GM23338 (cell line): Measurements from ENCODE around the gene HLCS. TPM values are rescaled to one million over a fixed set of nuclear protein-coding genes. Genes with fewer than 3 reads are reported as not detected.

Experiments used
- ATAC-seq: fragments of 200-7000 bp; cut with Tn5 transposase; 3 replicates; pipeline ENCODE4 v1.9.1; 2020
- DNase-seq: peaks from one replicate; pipeline ENCODE4 v3.0.0-alpha.2; 2015; ENCODE audit warnings: low spot score
- H2AFZ ChIP-seq: fragments of 200-600 bp; sonication (generic); 2 replicates; pipeline ENCODE4 v1.8.0; 2016; ENCODE audit warnings: antibody characterized with exemption, mild to moderate bottlenecking, moderate library complexity
- H3F3A ChIP-seq: fragments of 200-600 bp; sonication (generic); replicated peaks from 2 replicates; pipeline ENCODE4 v1.8.0; 2017; ENCODE audit warnings: antibody characterized with exemption, mixed run types, low read depth
- H3K27ac ChIP-seq: fragments of 200-600 bp; sonication (generic); 2 replicates; pipeline ENCODE4 v1.6.1; 2016; ENCODE audit warnings: low read depth
- H3K27me3 ChIP-seq: fragments of 200-600 bp; sonication (generic); 2 replicates; pipeline ENCODE4 v1.8.0; 2016; ENCODE audit warnings: mild to moderate bottlenecking, mixed run types, moderate library complexity; ENCODE audit not compliant: insufficient read depth
- H3K36me3 ChIP-seq: fragments of 200-600 bp; sonication (generic); 2 replicates; pipeline ENCODE4 v1.8.0; 2016; ENCODE audit warnings: mild to moderate bottlenecking; ENCODE audit not compliant: insufficient read depth
- H3K4me1 ChIP-seq: fragments of 200-600 bp; sonication (generic); 2 replicates; pipeline ENCODE4 v1.8.0; 2016; ENCODE audit warnings: mild to moderate bottlenecking, moderate library complexity; ENCODE audit not compliant: insufficient read depth
- H3K4me2 ChIP-seq: fragments of 200-600 bp; sonication (generic); 2 replicates; pipeline ENCODE4 v1.7.1; 2017; ENCODE audit warnings: mixed run types
- H3K4me3 ChIP-seq: fragments of 200-600 bp; sonication (generic); 2 replicates; pipeline ENCODE4 v1.6.1; 2016; ENCODE audit warnings: mixed run types
- H3K79me2 ChIP-seq: fragments of 200-600 bp; sonication (generic); replicated peaks from 2 replicates; pipeline ENCODE4 v1.8.0; 2017; ENCODE audit warnings: mild to moderate bottlenecking; ENCODE audit not compliant: insufficient read depth
- H3K9me2 ChIP-seq: fragments of 200-600 bp; sonication (generic); 2 replicates; pipeline ENCODE4 v1.8.0; 2017; ENCODE audit not compliant: insufficient read depth
- H4K20me1 ChIP-seq: fragments of 200-600 bp; sonication (generic); replicated peaks from 2 replicates; pipeline ENCODE4 v1.8.0; 2017; ENCODE audit warnings: mild to moderate bottlenecking; ENCODE audit not compliant: insufficient read depth
- H3K27ac Mint-ChIP-seq: 2 replicates; pipeline ENCODE4 v1.8.0; 2020; ENCODE audit warnings: inconsistent platforms, mild to moderate bottlenecking, moderate library complexity, mixed read lengths
- H3K27me3 Mint-ChIP-seq: 3 replicates; pipeline ENCODE4 v1.8.0; 2022; ENCODE audit warnings: low read depth, mild to moderate bottlenecking, moderate library complexity, mixed read lengths, inconsistent platforms; ENCODE audit not compliant: insufficient read depth, poor library complexity
- H3K36me3 Mint-ChIP-seq: 3 replicates; pipeline ENCODE4 v1.8.0; 2021; ENCODE audit warnings: low read depth, mild to moderate bottlenecking, inconsistent platforms, moderate library complexity, mixed read lengths
- H3K4me1 Mint-ChIP-seq: 3 replicates; pipeline ENCODE4 v1.8.0; 2020; ENCODE audit warnings: mild to moderate bottlenecking, inconsistent platforms, mixed read lengths
- H3K4me3 Mint-ChIP-seq: 3 replicates; pipeline ENCODE4 v1.8.0; 2021; ENCODE audit warnings: moderate library complexity, mild to moderate bottlenecking, inconsistent platforms, mixed read lengths
- H3K9me3 Mint-ChIP-seq: 3 replicates; pipeline ENCODE4 v1.8.0; 2020; ENCODE audit warnings: moderate library complexity, mild to moderate bottlenecking, inconsistent platforms, mixed read lengths
- CREB1 ChIP-seq: fragments of 250-450 bp; sonication (Bioruptor Pico); IDR thresholded peaks from 2 replicates; pipeline ENCODE4 v1.5.0; 2020; ENCODE audit warnings: low read depth, mild to moderate bottlenecking, moderate library complexity
- EZH2 ChIP-seq: fragments of 200-600 bp; sonication (generic); IDR thresholded peaks from one replicate; pipeline ENCODE4 v1.8.0; 2017; ENCODE audit warnings: antibody characterized with exemption, mild to moderate bottlenecking, low read depth; ENCODE audit not compliant: unreplicated experiment
- EZH2phosphoT487 ChIP-seq: fragments of 200-600 bp; sonication (generic); IDR thresholded peaks from one replicate; pipeline ENCODE4 v1.8.1; 2018; ENCODE audit warnings: antibody characterized with exemption; ENCODE audit not compliant: unreplicated experiment
- JUNB ChIP-seq: IDR thresholded peaks from one replicate; pipeline ENCODE4 v1.6.1; 2016; ENCODE audit warnings: antibody characterized with exemption; ENCODE audit not compliant: unreplicated experiment
- NANOG ChIP-seq: IDR thresholded peaks from 2 replicates; pipeline ENCODE4 v1.6.1; 2016; ENCODE audit warnings: antibody characterized with exemption, borderline replicate concordance
- POLR2AphosphoS5 ChIP-seq: IDR thresholded peaks from 2 replicates; pipeline ENCODE4 v1.6.1; 2016; ENCODE audit warnings: antibody characterized with exemption, low read depth
- STAT1 ChIP-seq: IDR thresholded peaks from one replicate; pipeline ENCODE4 v1.6.1; 2016; ENCODE audit warnings: antibody characterized with exemption; ENCODE audit not compliant: unreplicated experiment
- ZNF114 ChIP-seq: fragments of 250-450 bp; sonication (Bioruptor Pico); IDR thresholded peaks from 2 replicates; pipeline ENCODE4 v1.5.0; 2020; ENCODE audit warnings: mild to moderate bottlenecking, moderate library complexity
- ZNF331 ChIP-seq: fragments of 250-450 bp; sonication (Bioruptor Pico); IDR thresholded peaks from 2 replicates; pipeline ENCODE4 v1.5.0; 2020; ENCODE audit warnings: low read depth, mild to moderate bottlenecking, moderate library complexity
- polyA plus RNA-seq: library from polyadenylated mRNA; unstranded; fragments of >200 nt; fragmentation: Nextera tagmentation; extraction: Ambion mirVana; gene quantifications from 2 replicates; pipeline ENCODE4 v1.2.1, GENCODE V29; 2016
- total RNA-seq: library from RNA; depleted of rRNA; stranded (reverse); fragments of >200 nt; shearing (Covaris generic); gene quantifications from 2 replicates; pipeline ENCODE4 v1.2.3, GENCODE V29; 2014
- TF ChIP-seq, protein P1 (sequence below): fragments of 250-450 bp; sonication (Bioruptor Pico); IDR thresholded peaks from 2 replicates; pipeline ENCODE4 v1.5.0; 2020; ENCODE audit warnings: mild to moderate bottlenecking, moderate library complexity
- TF ChIP-seq, protein P2 (sequence below), 2 experiments: fragments of 200-600 bp in 1 of 2; sonication (generic) in 1 of 2; conservative IDR thresholded peaks; 2 replicates each; pipeline versions ENCODE4 v1.5.1 to v1.6.1; 2016 to 2017; ENCODE audit warnings: antibody characterized with exemption in 2 of 2, low read depth in 2 of 2, mild to moderate bottlenecking in 2 of 2, moderate library complexity in 1 of 2
- TF ChIP-seq, protein P3 (sequence below): IDR thresholded peaks from one replicate; pipeline ENCODE4 v1.6.1; 2018; ENCODE audit warnings: antibody characterized with exemption; ENCODE audit not compliant: unreplicated experiment
- TF ChIP-seq, protein P4 (sequence below): IDR thresholded peaks from 2 replicates; pipeline ENCODE4 v1.6.1; 2016; ENCODE audit warnings: antibody characterized with exemption

HLCS gene
- total and polyA plus RNA-seq, 2 experiments from 2014 or later: 6.1 to 14.7 TPM

DNA sequence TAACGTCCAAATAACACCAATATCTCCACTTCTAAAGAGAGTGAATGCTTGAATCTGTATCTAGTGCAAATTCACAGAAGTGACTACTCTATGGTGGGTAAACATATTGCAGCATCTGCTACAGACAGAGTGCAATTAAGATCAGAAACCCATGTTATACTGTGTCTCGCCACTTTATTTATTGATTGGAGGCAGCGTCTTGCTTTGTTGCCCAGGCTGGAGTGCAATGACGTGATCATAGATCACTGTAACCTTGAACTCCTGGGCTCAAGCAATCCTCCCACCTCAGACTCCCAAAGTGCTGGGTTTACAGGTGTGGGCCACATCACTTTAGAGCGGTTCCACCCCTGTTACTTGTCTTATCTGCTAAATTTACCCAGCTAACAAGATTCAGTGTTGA, 57.0 kb downstream of the HLCS start:
- DNase-seq: no peak
- no peak for ATAC-seq

More for the DNA sequence above, 57.0 kb downstream of the HLCS start:
- Histone ChIP-seq H2AFZ (no peak overlapping the region), H3K4me3 (no peak overlapping the region), H3F3A (no peaks in the 10 kb centered on the region), H3K4me1 (peaks cover 9% of the 10 kb centered on the region), H4K20me1 (no peaks in the 10 kb centered on the region), H3K27ac (no peak overlapping the region), H3K9me2 (no peaks in the 10 kb centered on the region), H3K79me2 (no peaks in the 10 kb centered on the region), H3K4me2 (no peak overlapping the region), H3K27me3 (no peaks in the 10 kb centered on the region), H3K36me3 (no peaks in the 10 kb centered on the region)
- Mint-ChIP-seq H3K36me3 (0 out of 3 replicates have a peak, but pooled peaks cover 3% of the 10 kb centered on the region), H3K4me3 (no peak overlapping the region), H3K4me1 (peaks cover 13% of the 10 kb centered on the region), H3K27me3 (peaks cover 2% of the 10 kb centered on the region), H3K27ac (no peak overlapping the region), H3K9me3 (no peaks in the 10 kb centered on the region)
- TF ChIP-seq STAT1 (no peak), JUNB (no peak), POLR2AphosphoS5 (no peak), EZH2phosphoT487 (no peak), ZNF331 (CRISPR knock-in tag) (no peak), EZH2 (no peak), ZNF114 (no peak), CREB1 (CRISPR knock-in tag) (no peak), NANOG (no peak)
- TF ChIP-seq, protein P1, sequence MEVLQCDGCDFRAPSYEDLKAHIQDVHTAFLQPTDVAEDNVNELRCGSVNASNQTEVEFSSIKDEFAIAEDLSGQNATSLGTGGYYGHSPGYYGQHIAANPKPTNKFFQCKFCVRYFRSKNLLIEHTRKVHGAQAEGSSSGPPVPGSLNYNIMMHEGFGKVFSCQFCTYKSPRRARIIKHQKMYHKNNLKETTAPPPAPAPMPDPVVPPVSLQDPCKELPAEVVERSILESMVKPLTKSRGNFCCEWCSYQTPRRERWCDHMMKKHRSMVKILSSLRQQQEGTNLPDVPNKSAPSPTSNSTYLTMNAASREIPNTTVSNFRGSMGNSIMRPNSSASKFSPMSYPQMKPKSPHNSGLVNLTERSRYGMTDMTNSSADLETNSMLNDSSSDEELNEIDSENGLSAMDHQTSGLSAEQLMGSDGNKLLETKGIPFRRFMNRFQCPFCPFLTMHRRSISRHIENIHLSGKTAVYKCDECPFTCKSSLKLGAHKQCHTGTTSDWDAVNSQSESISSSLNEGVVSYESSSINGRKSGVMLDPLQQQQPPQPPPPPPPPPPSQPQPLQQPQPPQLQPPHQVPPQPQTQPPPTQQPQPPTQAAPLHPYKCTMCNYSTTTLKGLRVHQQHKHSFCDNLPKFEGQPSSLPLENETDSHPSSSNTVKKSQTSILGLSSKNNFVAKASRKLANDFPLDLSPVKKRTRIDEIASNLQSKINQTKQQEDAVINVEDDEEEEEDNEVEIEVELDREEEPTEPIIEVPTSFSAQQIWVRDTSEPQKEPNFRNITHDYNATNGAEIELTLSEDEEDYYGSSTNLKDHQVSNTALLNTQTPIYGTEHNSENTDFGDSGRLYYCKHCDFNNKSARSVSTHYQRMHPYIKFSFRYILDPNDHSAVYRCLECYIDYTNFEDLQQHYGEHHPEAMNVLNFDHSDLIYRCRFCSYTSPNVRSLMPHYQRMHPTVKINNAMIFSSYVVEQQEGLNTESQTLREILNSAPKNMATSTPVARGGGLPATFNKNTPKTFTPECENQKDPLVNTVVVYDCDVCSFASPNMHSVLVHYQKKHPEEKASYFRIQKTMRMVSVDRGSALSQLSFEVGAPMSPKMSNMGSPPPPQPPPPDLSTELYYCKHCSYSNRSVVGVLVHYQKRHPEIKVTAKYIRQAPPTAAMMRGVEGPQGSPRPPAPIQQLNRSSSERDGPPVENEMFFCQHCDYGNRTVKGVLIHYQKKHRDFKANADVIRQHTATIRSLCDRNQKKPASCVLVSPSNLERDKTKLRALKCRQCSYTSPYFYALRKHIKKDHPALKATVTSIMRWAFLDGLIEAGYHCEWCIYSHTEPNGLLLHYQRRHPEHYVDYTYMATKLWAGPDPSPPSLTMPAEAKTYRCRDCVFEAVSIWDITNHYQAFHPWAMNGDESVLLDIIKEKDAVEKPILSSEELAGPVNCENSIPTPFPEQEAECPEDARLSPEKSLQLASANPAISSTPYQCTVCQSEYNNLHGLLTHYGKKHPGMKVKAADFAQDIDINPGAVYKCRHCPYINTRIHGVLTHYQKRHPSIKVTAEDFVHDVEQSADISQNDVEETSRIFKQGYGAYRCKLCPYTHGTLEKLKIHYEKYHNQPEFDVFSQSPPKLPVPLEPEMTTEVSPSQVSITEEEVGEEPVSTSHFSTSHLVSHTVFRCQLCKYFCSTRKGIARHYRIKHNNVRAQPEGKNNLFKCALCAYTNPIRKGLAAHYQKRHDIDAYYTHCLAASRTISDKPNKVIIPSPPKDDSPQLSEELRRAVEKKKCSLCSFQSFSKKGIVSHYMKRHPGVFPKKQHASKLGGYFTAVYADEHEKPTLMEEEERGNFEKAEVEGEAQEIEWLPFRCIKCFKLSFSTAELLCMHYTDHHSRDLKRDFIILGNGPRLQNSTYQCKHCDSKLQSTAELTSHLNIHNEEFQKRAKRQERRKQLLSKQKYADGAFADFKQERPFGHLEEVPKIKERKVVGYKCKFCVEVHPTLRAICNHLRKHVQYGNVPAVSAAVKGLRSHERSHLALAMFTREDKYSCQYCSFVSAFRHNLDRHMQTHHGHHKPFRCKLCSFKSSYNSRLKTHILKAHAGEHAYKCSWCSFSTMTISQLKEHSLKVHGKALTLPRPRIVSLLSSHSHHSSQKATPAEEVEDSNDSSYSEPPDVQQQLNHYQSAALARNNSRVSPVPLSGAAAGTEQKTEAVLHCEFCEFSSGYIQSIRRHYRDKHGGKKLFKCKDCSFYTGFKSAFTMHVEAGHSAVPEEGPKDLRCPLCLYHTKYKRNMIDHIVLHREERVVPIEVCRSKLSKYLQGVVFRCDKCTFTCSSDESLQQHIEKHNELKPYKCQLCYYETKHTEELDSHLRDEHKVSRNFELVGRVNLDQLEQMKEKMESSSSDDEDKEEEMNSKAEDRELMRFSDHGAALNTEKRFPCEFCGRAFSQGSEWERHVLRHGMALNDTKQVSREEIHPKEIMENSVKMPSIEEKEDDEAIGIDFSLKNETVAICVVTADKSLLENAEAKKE (CRISPR knock-in tag): no peak
- TF ChIP-seq, protein P2, sequence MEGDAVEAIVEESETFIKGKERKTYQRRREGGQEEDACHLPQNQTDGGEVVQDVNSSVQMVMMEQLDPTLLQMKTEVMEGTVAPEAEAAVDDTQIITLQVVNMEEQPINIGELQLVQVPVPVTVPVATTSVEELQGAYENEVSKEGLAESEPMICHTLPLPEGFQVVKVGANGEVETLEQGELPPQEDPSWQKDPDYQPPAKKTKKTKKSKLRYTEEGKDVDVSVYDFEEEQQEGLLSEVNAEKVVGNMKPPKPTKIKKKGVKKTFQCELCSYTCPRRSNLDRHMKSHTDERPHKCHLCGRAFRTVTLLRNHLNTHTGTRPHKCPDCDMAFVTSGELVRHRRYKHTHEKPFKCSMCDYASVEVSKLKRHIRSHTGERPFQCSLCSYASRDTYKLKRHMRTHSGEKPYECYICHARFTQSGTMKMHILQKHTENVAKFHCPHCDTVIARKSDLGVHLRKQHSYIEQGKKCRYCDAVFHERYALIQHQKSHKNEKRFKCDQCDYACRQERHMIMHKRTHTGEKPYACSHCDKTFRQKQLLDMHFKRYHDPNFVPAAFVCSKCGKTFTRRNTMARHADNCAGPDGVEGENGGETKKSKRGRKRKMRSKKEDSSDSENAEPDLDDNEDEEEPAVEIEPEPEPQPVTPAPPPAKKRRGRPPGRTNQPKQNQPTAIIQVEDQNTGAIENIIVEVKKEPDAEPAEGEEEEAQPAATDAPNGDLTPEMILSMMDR (conservative IDR thresholded peaks at IDR 0.05; ENCODE audit: low read depth in 2 of 2): no peak
- TF ChIP-seq, protein P3, sequence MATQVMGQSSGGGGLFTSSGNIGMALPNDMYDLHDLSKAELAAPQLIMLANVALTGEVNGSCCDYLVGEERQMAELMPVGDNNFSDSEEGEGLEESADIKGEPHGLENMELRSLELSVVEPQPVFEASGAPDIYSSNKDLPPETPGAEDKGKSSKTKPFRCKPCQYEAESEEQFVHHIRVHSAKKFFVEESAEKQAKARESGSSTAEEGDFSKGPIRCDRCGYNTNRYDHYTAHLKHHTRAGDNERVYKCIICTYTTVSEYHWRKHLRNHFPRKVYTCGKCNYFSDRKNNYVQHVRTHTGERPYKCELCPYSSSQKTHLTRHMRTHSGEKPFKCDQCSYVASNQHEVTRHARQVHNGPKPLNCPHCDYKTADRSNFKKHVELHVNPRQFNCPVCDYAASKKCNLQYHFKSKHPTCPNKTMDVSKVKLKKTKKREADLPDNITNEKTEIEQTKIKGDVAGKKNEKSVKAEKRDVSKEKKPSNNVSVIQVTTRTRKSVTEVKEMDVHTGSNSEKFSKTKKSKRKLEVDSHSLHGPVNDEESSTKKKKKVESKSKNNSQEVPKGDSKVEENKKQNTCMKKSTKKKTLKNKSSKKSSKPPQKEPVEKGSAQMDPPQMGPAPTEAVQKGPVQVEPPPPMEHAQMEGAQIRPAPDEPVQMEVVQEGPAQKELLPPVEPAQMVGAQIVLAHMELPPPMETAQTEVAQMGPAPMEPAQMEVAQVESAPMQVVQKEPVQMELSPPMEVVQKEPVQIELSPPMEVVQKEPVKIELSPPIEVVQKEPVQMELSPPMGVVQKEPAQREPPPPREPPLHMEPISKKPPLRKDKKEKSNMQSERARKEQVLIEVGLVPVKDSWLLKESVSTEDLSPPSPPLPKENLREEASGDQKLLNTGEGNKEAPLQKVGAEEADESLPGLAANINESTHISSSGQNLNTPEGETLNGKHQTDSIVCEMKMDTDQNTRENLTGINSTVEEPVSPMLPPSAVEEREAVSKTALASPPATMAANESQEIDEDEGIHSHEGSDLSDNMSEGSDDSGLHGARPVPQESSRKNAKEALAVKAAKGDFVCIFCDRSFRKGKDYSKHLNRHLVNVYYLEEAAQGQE: no peak
- TF ChIP-seq, protein P4, sequence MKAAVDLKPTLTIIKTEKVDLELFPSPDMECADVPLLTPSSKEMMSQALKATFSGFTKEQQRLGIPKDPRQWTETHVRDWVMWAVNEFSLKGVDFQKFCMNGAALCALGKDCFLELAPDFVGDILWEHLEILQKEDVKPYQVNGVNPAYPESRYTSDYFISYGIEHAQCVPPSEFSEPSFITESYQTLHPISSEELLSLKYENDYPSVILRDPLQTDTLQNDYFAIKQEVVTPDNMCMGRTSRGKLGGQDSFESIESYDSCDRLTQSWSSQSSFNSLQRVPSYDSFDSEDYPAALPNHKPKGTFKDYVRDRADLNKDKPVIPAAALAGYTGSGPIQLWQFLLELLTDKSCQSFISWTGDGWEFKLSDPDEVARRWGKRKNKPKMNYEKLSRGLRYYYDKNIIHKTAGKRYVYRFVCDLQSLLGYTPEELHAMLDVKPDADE: no peak
